Measurements from ENCODE around the gene SMC1B.
"Not testable (repeated sequence)": the region's sequence is repeated elsewhere in the genome, so short reads cannot be mapped to it uniquely, and the experiment has no call there.

GRCh38 chr22:45447596-45447995 is 34.2 kb upstream of the SMC1B start:
- not testable (repeated sequence) for TF ChIP-seq POLR2A (IDR thresholded peaks at IDR 0.05; ENCODE audit: low read depth, low read length); POLR2AphosphoS5 (IDR thresholded peaks at IDR 0.05; ENCODE audit: low read depth, low read length); TAF1 (IDR thresholded peaks at IDR 0.05; ENCODE audit: borderline replicate concordance, low read depth, low read length)

All from GM12892 (cell line).